HT-29 (cell line): ENCODE data around the gene SIGLEC15. TPM values are rescaled to one million over a fixed set of nuclear protein-coding genes. Genes with fewer than 3 reads are reported as not detected.
"Not testable (repeated sequence)": the region's sequence is repeated elsewhere in the genome, so short reads cannot be mapped to it uniquely, and the experiment has no call there.

ENCODE experiments used
- DNase-seq: peaks from one replicate; pipeline ENCODE4 v3.0.0-alpha.2; 2015; ENCODE audit warnings: low spot score
- total RNA-seq: library from RNA; depleted of rRNA; stranded (reverse); fragments of >200 nt; shearing (Covaris generic); gene quantifications from 2 replicates; pipeline ENCODE4 v1.2.3, GENCODE V29; 2014; rRNA removed

Gene SIGLEC15
- total RNA-seq, result 3.5 and 5.5 TPM in 2 replicates

GRCh38 chr18:45825258-45826044 lies at the start of gene SIGLEC15:
SIGLEC15 (plus strand) TSS chr18:45825675; CDS start chr18:45825729, 54 bp downstream.
- DNase-seq, result no peak

GRCh38 chr18:45775743-45776142 lies 49.7 kb upstream of the SIGLEC15 start:
- DNase-seq, result no peak

GRCh38 chr18:45777393-45777792 lies 48.1 kb upstream of the SIGLEC15 start:
- no peak for DNase-seq

- DNase-seq, result no peak
These were observed 44.9 kb upstream of the SIGLEC15 start for GRCh38 chr18:45780568-45780967.

- no peak for DNase-seq
These were observed 42.8 kb upstream of the SIGLEC15 start for GRCh38 chr18:45782662-45783061.

GRCh38 chr18:45783097-45784075 lies 42.1 kb upstream of the SIGLEC15 start:
- no peak for DNase-seq

GRCh38 chr18:45785134-45785533 lies 40.3 kb upstream of the SIGLEC15 start:
- DNase-seq, result no peak

- DNase-seq, result no peak
These were observed 38.5 kb upstream of the SIGLEC15 start for GRCh38 chr18:45786941-45787340.

GRCh38 chr18:45787346-45787745 lies 38.1 kb upstream of the SIGLEC15 start:
- no peak for DNase-seq

- no peak for DNase-seq
These were observed 36.6 kb upstream of the SIGLEC15 start for GRCh38 chr18:45788861-45789260.

GRCh38 chr18:45792506-45793263 lies 32.8 kb upstream of the SIGLEC15 start:
- no peak for DNase-seq

- DNase-seq, result peak; percentile 11
These were observed 32.1 kb upstream of the SIGLEC15 start for GRCh38 chr18:45793264-45793965.

GRCh38 chr18:45801416-45802004 lies 24.0 kb upstream of the SIGLEC15 start:
- DNase-seq, result peak; percentile 23

- DNase-seq, result peak; percentile 83
These were observed 22.5 kb upstream of the SIGLEC15 start for GRCh38 chr18:45802814-45803492.

GRCh38 chr18:45805551-45805950 lies 19.9 kb upstream of the SIGLEC15 start:
- no peak for DNase-seq

GRCh38 chr18:45806226-45806625 lies 19.2 kb upstream of the SIGLEC15 start:
- no peak for DNase-seq

GRCh38 chr18:45807144-45807543 lies 18.3 kb upstream of the SIGLEC15 start:
- DNase-seq, result peak; percentile 77

GRCh38 chr18:45814733-45815132 lies 10.7 kb upstream of the SIGLEC15 start:
- not testable (repeated sequence) for DNase-seq

- DNase-seq, result no peak
These were observed 7.9 kb upstream of the SIGLEC15 start for GRCh38 chr18:45817543-45817942.

- DNase-seq, result not testable (repeated sequence)
These were observed 6.7 kb upstream of the SIGLEC15 start for GRCh38 chr18:45818765-45819164.
